MV-4-11 (cell line): Measurements from ENCODE around the gene TOP1.

Source experiments
- DNase-seq: peaks from one replicate; lab custom pipeline; 2025; lab: John Stamatoyannopoulos, UW

TOP1 gene

DNA sequence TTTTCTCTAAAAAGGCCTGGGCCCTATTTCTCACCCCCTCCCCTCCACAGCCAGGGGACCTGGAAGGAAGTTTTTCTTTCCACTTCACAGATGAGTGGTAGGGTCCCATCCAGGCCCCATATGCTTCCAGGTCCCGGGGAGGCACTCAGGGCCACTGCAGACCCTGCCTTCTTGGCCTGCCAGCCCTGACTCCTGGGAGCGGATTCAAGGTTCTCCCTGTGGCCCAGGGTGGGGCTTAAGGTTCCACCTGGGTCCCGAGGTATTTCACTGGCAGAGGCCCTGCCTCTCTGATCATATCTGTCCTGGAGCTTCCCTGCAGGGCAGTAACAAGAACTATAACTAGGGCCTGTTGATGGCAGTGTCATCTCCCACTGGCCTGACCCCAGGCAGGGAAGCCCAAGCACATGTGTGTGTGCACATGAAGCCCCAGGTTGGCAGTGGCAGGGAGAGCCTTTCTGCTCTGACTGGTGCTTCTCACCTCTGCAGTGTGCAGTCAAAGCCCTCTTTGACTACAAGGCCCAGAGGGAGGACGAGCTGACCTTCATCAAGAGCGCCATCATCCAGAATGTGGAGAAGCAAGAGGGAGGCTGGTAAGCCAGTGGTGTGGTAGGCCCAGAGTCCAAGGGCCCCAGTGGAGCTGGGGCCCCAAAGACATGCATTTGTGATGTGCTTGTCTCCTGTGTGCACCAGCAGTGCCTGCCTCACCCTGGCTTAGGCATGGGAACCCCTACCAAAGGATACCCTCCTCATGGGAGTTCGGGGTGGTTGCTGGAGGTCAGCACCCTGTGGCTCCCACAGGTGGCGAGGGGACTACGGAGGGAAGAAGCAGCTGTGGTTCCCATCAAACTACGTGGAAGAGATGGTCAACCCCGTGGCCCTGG lies 139.9 kb downstream of the TOP1 start:
- no peak for DNase-seq

- DNase-seq, result no peak
Measured at GRCh38 chr20:41169162-41169690, 140.6 kb downstream of the TOP1 start.

DNA sequence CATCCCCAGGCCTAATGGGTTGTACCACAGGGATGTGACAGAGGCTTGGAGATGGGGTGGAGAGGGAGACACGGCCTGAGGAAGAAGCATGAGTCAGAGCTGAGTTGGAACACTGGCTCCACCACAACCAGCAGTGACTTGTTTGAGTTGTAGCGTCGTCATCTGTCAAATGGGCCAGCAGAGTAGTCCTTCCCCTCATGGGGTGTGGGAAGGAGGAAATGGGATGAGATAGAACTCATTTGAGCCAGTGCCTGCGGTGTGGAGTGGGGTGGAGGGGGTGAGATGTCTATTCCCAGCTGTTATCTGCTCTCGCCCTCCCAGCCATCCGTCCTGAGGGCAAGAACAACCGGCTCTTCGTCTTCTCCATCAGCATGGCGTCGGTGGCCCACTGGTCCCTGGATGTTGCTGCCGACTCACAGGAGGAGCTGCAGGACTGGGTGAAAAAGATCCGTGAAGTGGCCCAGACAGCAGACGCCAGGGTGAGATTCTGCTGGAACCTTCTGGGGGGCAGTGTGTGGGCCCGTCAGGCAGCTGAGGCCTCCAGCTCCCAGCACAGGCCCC lies 141.2 kb downstream of the TOP1 start:
- peak; percentile 3 for DNase-seq

DNA sequence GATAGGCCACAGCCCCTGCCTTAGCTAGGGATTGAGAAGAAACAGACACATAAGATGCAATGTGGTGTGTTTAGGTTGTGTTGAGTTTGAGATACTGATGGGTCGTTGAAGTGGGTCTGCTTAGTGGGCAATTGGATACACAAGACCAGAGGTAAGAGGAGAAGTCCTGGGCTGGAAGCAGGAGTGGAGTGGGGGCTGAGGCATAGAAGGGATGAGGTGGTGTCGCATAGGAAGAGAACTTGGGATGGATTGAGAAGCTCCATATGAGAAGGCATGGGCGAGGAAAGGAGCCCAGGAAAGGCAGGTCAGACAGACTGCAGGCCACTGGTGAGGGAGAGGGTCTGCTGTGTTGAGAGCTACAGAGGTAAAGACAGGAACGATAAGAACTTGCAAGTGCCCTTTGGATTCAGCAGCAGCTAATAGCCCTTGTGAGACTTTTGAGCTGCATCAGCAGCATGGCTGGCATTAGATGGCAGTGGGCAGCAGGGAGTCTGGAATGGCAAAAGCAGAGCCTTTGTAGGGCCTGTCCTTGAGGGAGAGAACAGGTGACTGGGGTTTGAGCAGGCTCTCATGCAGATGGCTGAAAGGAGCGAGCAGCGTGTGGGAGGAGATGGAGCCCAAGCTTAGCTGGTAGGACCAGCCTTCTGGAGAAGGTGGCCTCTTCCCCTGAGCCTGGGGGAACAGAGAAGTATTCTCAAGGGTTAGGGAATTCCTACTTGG lies 141.9 kb downstream of the TOP1 start:
- DNase-seq, result no peak

DNA sequence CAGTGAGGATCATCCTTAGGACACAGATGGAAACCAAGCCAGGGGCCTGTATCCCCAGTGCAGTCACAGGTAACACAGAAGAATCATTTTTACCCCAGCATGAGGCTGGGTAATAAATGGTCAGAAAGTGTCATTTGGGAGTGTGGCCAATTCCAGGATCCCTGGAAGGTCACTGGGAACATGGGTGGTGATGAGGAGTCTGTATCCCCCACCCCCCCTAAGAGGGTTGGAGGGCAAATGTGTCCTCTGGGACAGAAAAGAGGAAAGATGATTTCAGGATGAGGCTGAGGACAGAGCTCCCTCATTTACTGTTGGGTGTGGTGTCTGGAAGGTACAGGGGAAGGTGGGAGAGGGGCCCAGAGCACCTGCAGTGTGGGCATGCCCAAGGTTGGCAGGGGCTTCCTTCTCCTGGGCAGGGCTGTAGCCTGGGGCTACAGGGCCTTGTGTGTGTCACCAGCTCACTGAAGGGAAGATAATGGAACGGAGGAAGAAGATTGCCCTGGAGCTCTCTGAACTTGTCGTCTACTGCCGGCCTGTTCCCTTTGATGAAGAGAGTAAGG lies 143.2 kb downstream of the TOP1 start:
- no peak for DNase-seq

GRCh38 chr20:41172296-41173140 lies 143.9 kb downstream of the TOP1 start:
- DNase-seq, result no peak

DNA sequence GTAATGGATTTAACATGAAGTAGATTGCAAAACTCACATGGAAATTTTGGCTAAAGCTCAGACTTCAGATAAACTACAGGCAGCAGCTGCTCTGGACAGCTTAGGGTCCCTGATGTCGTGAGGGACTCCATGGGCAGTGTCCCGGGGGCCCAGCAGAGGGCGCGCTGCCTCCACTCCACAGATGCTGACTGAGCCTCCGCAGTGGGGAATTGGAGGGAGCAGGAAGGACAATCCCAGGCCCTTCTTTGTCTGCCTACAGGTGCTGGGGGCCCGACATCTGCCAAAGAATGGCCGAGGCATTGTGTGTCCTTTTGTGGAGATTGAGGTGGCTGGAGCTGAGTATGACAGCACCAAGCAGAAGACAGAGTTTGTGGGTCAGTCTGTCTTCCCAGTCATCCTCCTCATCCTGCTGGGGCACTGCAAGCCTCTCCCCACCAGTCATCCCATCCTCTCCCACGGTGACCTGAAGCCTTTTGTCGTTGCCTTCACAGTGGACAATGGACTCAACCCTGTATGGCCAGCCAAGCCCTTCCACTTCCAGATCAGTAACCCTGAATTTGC lies 144.6 kb downstream of the TOP1 start:
- peak; percentile 24 for DNase-seq

DNA sequence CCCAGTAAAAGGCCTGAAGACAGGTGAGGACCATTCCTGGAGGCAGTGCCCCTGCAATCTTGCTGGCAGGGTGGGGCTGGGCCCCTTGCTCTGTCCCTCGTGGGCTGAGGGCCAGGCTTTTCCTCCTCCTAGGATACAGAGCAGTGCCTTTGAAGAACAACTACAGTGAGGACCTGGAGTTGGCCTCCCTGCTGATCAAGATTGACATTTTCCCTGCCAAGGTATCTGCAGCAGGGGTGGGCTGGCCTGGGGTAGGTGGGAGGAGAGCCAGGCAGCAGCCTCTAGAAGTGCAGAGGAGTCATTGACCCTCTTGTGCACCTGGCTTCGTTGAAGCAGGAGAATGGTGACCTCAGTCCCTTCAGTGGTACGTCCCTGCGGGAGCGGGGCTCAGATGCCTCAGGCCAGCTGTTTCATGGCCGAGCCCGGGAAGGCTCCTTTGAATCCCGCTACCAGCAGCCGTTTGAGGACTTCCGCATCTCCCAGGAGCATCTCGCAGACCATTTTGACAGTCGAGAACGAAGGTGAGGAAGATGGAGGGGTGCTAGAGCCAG lies 145.2 kb downstream of the TOP1 start:
- DNase-seq, result no peak
